CD4-positive, alpha-beta memory T cell (primary cell): ENCODE data around the gene BICC1. TPM values are rescaled to one million over a fixed set of nuclear protein-coding genes. Genes with fewer than 3 reads are reported as not detected.

ENCODE experiments used
- CTCF ChIA-PET: fragments of 350-600 bp; sonication (Branson Sonifier 250); formaldehyde crosslinking; loops from one replicate; lab custom pipeline; 2021; ENCODE audit warnings: inconsistent platforms; ENCODE audit not compliant: partially characterized antibody; lab: Charles Lee
- POLR2A ChIA-PET: fragments of 350-600 bp; sonication (Branson Sonifier 250); formaldehyde crosslinking; loops from one replicate; lab custom pipeline; 2021; ENCODE audit not compliant: partially characterized antibody; lab: Charles Lee
- DNase-seq, 5 donors: peaks; one replicate each; pipeline versions ENCODE4 v3.0.0 to v3.0.0-alpha.2; 2020 to 2022; ENCODE audit warnings: mixed read lengths in 1 of 5
- H3K27ac ChIP-seq: one replicate; pipeline ENCODE4 v1.7.0; 2013; ENCODE audit warnings: low read depth, low read length
- H3K27me3 ChIP-seq: 2 replicates; pipeline ENCODE4 v1.7.0; 2013; ENCODE audit warnings: mild to moderate bottlenecking, low read length, moderate library complexity; ENCODE audit not compliant: insufficient read depth
- H3K36me3 ChIP-seq: 2 replicates; pipeline ENCODE4 v1.7.0; 2013; ENCODE audit warnings: mild to moderate bottlenecking, low read length, moderate library complexity; ENCODE audit not compliant: insufficient read depth
- H3K4me1 ChIP-seq: 2 replicates; pipeline ENCODE4 v1.7.0; 2013; ENCODE audit warnings: mild to moderate bottlenecking, low read length, moderate library complexity; ENCODE audit not compliant: insufficient read depth
- H3K4me3 ChIP-seq, 2 donors: one replicate each; pipeline ENCODE4 v1.7.0; 2013; ENCODE audit warnings: low read length in 2 of 2, mild to moderate bottlenecking in 1 of 2
- H3K9me3 ChIP-seq, 2 donors: one replicate each; pipeline ENCODE4 v1.7.0; 2013; ENCODE audit warnings: low read length in 2 of 2, control low read depth in 1 of 2; ENCODE audit not compliant: control insufficient read depth in 1 of 2
- H3K27ac Mint-ChIP-seq, 7 donors: one replicate each; pipeline ENCODE4 v1.8.0; 2020 to 2021; ENCODE audit warnings: mixed read lengths in 7 of 7, mild to moderate bottlenecking in 6 of 7, inconsistent platforms in 3 of 7, moderate library complexity in 3 of 7
- H3K27me3 Mint-ChIP-seq, 2 donors: one replicate each; pipeline ENCODE4 v1.8.0; 2020 to 2021; ENCODE audit warnings: mixed read lengths in 2 of 2
- H3K36me3 Mint-ChIP-seq, 2 donors: one replicate each; pipeline ENCODE4 v1.8.0; 2020 to 2021; ENCODE audit warnings: mixed read lengths in 2 of 2, inconsistent platforms in 1 of 2, mild to moderate bottlenecking in 1 of 2
- H3K4me1 Mint-ChIP-seq, 4 donors: one replicate each; pipeline ENCODE4 v1.8.0; 2020 to 2021; ENCODE audit warnings: mixed read lengths in 4 of 4, mild to moderate bottlenecking in 1 of 4
- H3K4me3 Mint-ChIP-seq, 8 donors: one replicate each; pipeline ENCODE4 v1.8.0; 2020 to 2021; ENCODE audit warnings: mixed read lengths in 8 of 8, mild to moderate bottlenecking in 7 of 8, moderate library complexity in 6 of 8, inconsistent platforms in 3 of 8
- H3K9me3 Mint-ChIP-seq, 8 donors: one replicate each; pipeline ENCODE4 v1.8.0; 2020 to 2021; ENCODE audit warnings: mixed read lengths in 8 of 8, mild to moderate bottlenecking in 5 of 8, inconsistent platforms in 3 of 8, moderate library complexity in 1 of 8
- intact Hi-C: fragments of 100-400 bp; cut with micrococcal nuclease; formaldehyde crosslinking; loops from one replicate; pipeline ENCODE4 v1.15.1; 2023
- polyA plus RNA-seq, 2 donors: library from polyadenylated mRNA; unstranded; fragments of 300-500 nt; fragmentation: Illumina TruSeq; gene quantifications; one replicate each; pipeline ENCODE4 v1.2.3, GENCODE V29; 2021
- total RNA-seq, 2 experiments: library from RNA; stranded (reverse); gene quantifications; one replicate each; pipeline ENCODE4 v1.2.3, GENCODE V29; 2021

BICC1 gene
- total and polyA plus RNA-seq, 4 experiments from 2014 or later: not detected

- Mint-ChIP-seq H3K4me1 (peaks cover 10 to 14% (median 12%) of the 10 kb centered on the region in 4 donors), H3K4me3 (peak overlapping the region; percentile 36 to 76 (median 70)), H3K36me3 (peaks cover 2 to 4% of the 10 kb centered on the region in 2 donors), H3K27ac (peak overlapping the region; percentile 3 to 85 (median 66)), H3K27me3 (no peaks in the 10 kb centered on the region), H3K9me3 (peaks cover 0 to 24% (median 16%) of the 10 kb centered on the region in 8 donors)
- CTCF ChIA-PET: interaction anchor here (1.1 to 1.2 kb wide), 2 partner anchors 14 to 94 kb away, joined by 3 read pairs; no protein-coding TSS in a partner anchor
- POLR2A ChIA-PET: no interaction called here
- no peaks in the 10 kb centered on the region for H3K36me3 ChIP-seq
- peaks cover 19% of the 10 kb centered on the region for H3K4me1 ChIP-seq
- no peak overlapping the region for H3K27ac ChIP-seq
- no peak overlapping the region for H3K4me3 ChIP-seq
- intact Hi-C loops: no loop called here
- no peaks in the 10 kb centered on the region for H3K9me3 ChIP-seq
- DNase-seq: peak in 4 of 5 donors; percentile 22 to 46 (median 34)
- H3K27me3 ChIP-seq: no peaks in the 10 kb centered on the region
These were observed 153.4 kb downstream of the BICC1 start for GRCh38 chr10:58666024-58666423.

- peaks cover 0 to 24% (median 16%) of the 10 kb centered on the region in 8 donors for H3K9me3 Mint-ChIP-seq
- no peak overlapping the region for H3K4me3 Mint-ChIP-seq
- POLR2A ChIA-PET: no interaction called here
- peaks cover 2 to 4% of the 10 kb centered on the region in 2 donors for H3K36me3 Mint-ChIP-seq
- no peak overlapping the region for H3K4me3 ChIP-seq
- no peaks in the 10 kb centered on the region for H3K9me3 ChIP-seq
- no peaks in the 10 kb centered on the region for H3K27me3 Mint-ChIP-seq
- no peaks in the 10 kb centered on the region for H3K27me3 ChIP-seq
- CTCF ChIA-PET: no interaction called here
- H3K4me1 Mint-ChIP-seq: peaks cover 10 to 12% (median 11%) of the 10 kb centered on the region in 4 donors
- intact Hi-C loops: no loop called here
- no peaks in the 10 kb centered on the region for H3K36me3 ChIP-seq
- peaks cover 16% of the 10 kb centered on the region for H3K4me1 ChIP-seq
- no peak overlapping the region for H3K27ac ChIP-seq
- no peak overlapping the region for H3K27ac Mint-ChIP-seq
- no peak for DNase-seq
These were observed 155.1 kb downstream of the BICC1 start for GRCh38 chr10:58667658-58668310.

- Histone ChIP-seq H3K9me3 (no peaks in the 10 kb centered on the region), H3K36me3 (no peaks in the 10 kb centered on the region), H3K27me3 (no peaks in the 10 kb centered on the region), H3K4me3 (no peak overlapping the region), H3K4me1 (no peaks in the 10 kb centered on the region), H3K27ac (no peak overlapping the region)
- H3K27ac Mint-ChIP-seq: no peak overlapping the region
- no peak overlapping the region for H3K4me3 Mint-ChIP-seq
- intact Hi-C loops: no loop called here
- peaks cover 0 to 4% of the 10 kb centered on the region in 2 donors for H3K27me3 Mint-ChIP-seq
- no peak for DNase-seq
- CTCF ChIA-PET: no interaction called here
- H3K9me3 Mint-ChIP-seq: peaks cover 0 to 2% (median 0%) of the 10 kb centered on the region in 8 donors
- POLR2A ChIA-PET: no interaction called here
- no peaks in the 10 kb centered on the region for H3K36me3 Mint-ChIP-seq
- no peaks in the 10 kb centered on the region for H3K4me1 Mint-ChIP-seq
These were observed 160.2 kb downstream of the BICC1 start for GRCh38 chr10:58672845-58673244.

GRCh38 chr10:58674251-58674650 is 161.6 kb downstream of the BICC1 start:
- Mint-ChIP-seq H3K36me3 (no peaks in the 10 kb centered on the region), H3K4me1 (no peaks in the 10 kb centered on the region), H3K9me3 (peaks cover 0 to 4% (median 0%) of the 10 kb centered on the region in 8 donors), H3K27ac (no peak overlapping the region), H3K4me3 (no peak overlapping the region), H3K27me3 (peaks cover 0 to 4% of the 10 kb centered on the region in 2 donors)
- Histone ChIP-seq H3K27me3 (no peaks in the 10 kb centered on the region), H3K36me3 (no peaks in the 10 kb centered on the region), H3K4me1 (no peaks in the 10 kb centered on the region), H3K27ac (no peak overlapping the region), H3K9me3 (no peaks in the 10 kb centered on the region), H3K4me3 (no peak overlapping the region)
- POLR2A ChIA-PET: no interaction called here
- CTCF ChIA-PET: no interaction called here
- DNase-seq: no peak
- intact Hi-C loops: no loop called here

- H3K9me3 ChIP-seq: no peaks in the 10 kb centered on the region
- H3K4me1 Mint-ChIP-seq: no peaks in the 10 kb centered on the region
- no peaks in the 10 kb centered on the region for H3K27me3 ChIP-seq
- POLR2A ChIA-PET: no interaction called here
- H3K36me3 Mint-ChIP-seq: no peaks in the 10 kb centered on the region
- H3K9me3 Mint-ChIP-seq: peaks cover 0 to 4% (median 0%) of the 10 kb centered on the region in 8 donors
- H3K27me3 Mint-ChIP-seq: peaks cover 0 to 4% of the 10 kb centered on the region in 2 donors
- no peaks in the 10 kb centered on the region for H3K36me3 ChIP-seq
- no peak for DNase-seq
- H3K4me3 Mint-ChIP-seq: no peak overlapping the region
- intact Hi-C loops: no loop called here
- no peak overlapping the region for H3K27ac Mint-ChIP-seq
- CTCF ChIA-PET: no interaction called here
- H3K4me1 ChIP-seq: no peaks in the 10 kb centered on the region
- no peak overlapping the region for H3K27ac ChIP-seq
- no peak overlapping the region for H3K4me3 ChIP-seq
These were observed 162.6 kb downstream of the BICC1 start for GRCh38 chr10:58675321-58675720.

- Histone ChIP-seq H3K4me3 (no peak overlapping the region), H3K4me1 (no peaks in the 10 kb centered on the region), H3K9me3 (no peaks in the 10 kb centered on the region), H3K27me3 (no peaks in the 10 kb centered on the region), H3K36me3 (no peaks in the 10 kb centered on the region), H3K27ac (no peak overlapping the region)
- no peaks in the 10 kb centered on the region for H3K27me3 Mint-ChIP-seq
- H3K36me3 Mint-ChIP-seq: no peaks in the 10 kb centered on the region
- ChIA-PET CTCF (no interaction called here), POLR2A (no interaction called here)
- no peaks in the 10 kb centered on the region for H3K4me1 Mint-ChIP-seq
- no peak for DNase-seq
- no peak overlapping the region for H3K4me3 Mint-ChIP-seq
- H3K9me3 Mint-ChIP-seq: peaks cover 0 to 33% (median 13%) of the 10 kb centered on the region in 8 donors
- no peak overlapping the region for H3K27ac Mint-ChIP-seq
- intact Hi-C loops: no loop called here
These were observed 178.9 kb downstream of the BICC1 start for GRCh38 chr10:58691528-58691927.

- H3K27me3 ChIP-seq: no peaks in the 10 kb centered on the region
- Mint-ChIP-seq H3K9me3 (peaks cover 0 to 27% (median 11%) of the 10 kb centered on the region in 8 donors), H3K36me3 (no peaks in the 10 kb centered on the region), H3K4me1 (no peaks in the 10 kb centered on the region), H3K4me3 (no peak overlapping the region), H3K27me3 (no peaks in the 10 kb centered on the region), H3K27ac (no peak overlapping the region)
- DNase-seq: no peak
- no peak overlapping the region for H3K4me3 ChIP-seq
- ChIA-PET CTCF (no interaction called here), POLR2A (no interaction called here)
- H3K4me1 ChIP-seq: no peaks in the 10 kb centered on the region
- H3K36me3 ChIP-seq: no peaks in the 10 kb centered on the region
- H3K9me3 ChIP-seq: no peaks in the 10 kb centered on the region
- intact Hi-C loops: no loop called here
- H3K27ac ChIP-seq: no peak overlapping the region
These were observed 181.2 kb downstream of the BICC1 start for GRCh38 chr10:58693919-58694318.
